OCI-LY7 (cell line): Measurements from ENCODE around the gene C20orf204.

ENCODE experiments used
- EZH2phosphoT487 ChIP-seq: fragments of 200-600 bp; sonication (generic); IDR thresholded peaks from 2 replicates; pipeline ENCODE4 v1.6.1; 2018; ENCODE audit warnings: low read depth, borderline replicate concordance, mild to moderate bottlenecking, mixed run types, antibody characterized with exemption, low read length, moderate library complexity, mixed read lengths
- TF ChIP-seq, protein P1 (sequence below): fragments of 200-600 bp; sonication (generic); conservative IDR thresholded peaks from 2 replicates; pipeline ENCODE4 v1.5.1; 2014; ENCODE audit warnings: mild to moderate bottlenecking, antibody characterized with exemption, low read length, moderate library complexity, mixed read lengths

DNA sequence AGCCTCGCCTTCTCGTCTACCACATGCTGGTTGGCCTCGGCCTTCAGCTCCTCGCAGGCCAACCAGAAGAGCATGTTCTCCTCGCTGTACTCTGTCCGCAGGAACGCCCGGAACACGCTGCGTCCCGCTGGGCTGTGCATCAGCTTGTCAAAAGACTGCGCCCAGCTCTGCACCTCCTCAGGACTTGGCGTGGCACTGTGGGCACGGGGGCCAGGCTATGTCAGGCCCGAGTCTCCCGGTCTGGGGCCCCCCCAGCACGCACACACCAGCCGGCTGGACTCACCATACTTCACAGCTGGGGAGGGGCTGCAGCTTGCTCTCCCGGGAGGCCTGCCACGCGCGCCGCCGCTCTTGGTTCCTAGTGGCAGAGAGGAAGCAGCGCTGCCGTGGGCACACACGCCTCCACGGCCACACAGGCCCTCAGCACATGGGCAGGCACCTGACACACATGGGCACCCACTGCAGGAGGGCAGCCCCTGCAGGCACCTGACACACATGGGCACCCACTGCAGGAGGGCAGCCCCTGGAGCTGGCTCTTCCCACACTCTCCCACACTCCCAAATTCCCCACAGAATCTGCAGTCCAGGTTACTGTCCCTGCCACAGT lies 38.3 kb downstream of the C20orf204 start:
- TF ChIP-seq, protein P1, sequence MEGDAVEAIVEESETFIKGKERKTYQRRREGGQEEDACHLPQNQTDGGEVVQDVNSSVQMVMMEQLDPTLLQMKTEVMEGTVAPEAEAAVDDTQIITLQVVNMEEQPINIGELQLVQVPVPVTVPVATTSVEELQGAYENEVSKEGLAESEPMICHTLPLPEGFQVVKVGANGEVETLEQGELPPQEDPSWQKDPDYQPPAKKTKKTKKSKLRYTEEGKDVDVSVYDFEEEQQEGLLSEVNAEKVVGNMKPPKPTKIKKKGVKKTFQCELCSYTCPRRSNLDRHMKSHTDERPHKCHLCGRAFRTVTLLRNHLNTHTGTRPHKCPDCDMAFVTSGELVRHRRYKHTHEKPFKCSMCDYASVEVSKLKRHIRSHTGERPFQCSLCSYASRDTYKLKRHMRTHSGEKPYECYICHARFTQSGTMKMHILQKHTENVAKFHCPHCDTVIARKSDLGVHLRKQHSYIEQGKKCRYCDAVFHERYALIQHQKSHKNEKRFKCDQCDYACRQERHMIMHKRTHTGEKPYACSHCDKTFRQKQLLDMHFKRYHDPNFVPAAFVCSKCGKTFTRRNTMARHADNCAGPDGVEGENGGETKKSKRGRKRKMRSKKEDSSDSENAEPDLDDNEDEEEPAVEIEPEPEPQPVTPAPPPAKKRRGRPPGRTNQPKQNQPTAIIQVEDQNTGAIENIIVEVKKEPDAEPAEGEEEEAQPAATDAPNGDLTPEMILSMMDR, result no peak
- TF ChIP-seq EZH2phosphoT487, result no peak
